SK-N-SH (cell line): ENCODE data around the gene WDHD1. TPM values are rescaled to one million over a fixed set of nuclear protein-coding genes. Genes with fewer than 3 reads are reported as not detected.

Source experiments
- CTCF ChIA-PET: fragments of 300-600, 350-600 bp; formaldehyde crosslinking; extraction: SDS; loops from one replicate; lab custom pipeline; 2021; lab: Yijun Ruan, JAX
- POLR2A ChIA-PET: fragments of 350-600 bp; sonication (Branson Sonifier 250); formaldehyde crosslinking; extraction: SDS; loops from one replicate; lab custom pipeline; 2020; ENCODE audit warnings: antibody characterized with exemption, inconsistent platforms; lab: Yijun Ruan, JAX
- DNase-seq: peaks from one replicate; pipeline ENCODE4 v3.0.0; 2012
- H2AFZ ChIP-seq: fragments of 200-600 bp; sonication (generic); 2 replicates; pipeline ENCODE4 v1.8.1; 2016; ENCODE audit warnings: antibody characterized with exemption, mild to moderate bottlenecking, low read depth
- H3F3A ChIP-seq: fragments of 200-600 bp; sonication (generic); replicated peaks from 2 replicates; pipeline ENCODE3; 2016; ENCODE audit warnings: antibody characterized with exemption, mild to moderate bottlenecking; ENCODE audit not compliant: insufficient read depth
- H3K27ac ChIP-seq, 2 experiments: fragments of 200-500 bp in 1 of 2; fragments of 200-600 bp in 1 of 2; sonication (Bioruptor generic) in 1 of 2; sonication (generic), shearing (Covaris generic) in 1 of 2; 2 replicates each; pipeline versions ENCODE4 v1.5.1 to v1.6.1; 2014 to 2016; ENCODE audit warnings: low read depth in 2 of 2, inconsistent platforms in 1 of 2, low read length in 1 of 2, mild to moderate bottlenecking in 1 of 2, mixed read lengths in 1 of 2
- H3K27me3 ChIP-seq: fragments of 200-600 bp; sonication (generic), shearing (Covaris generic); 2 replicates; pipeline ENCODE4 v1.6.1; 2016; ENCODE audit warnings: mixed run types; ENCODE audit not compliant: insufficient read depth
- H3K36me3 ChIP-seq, 2 experiments: fragments of 200-500 bp in 1 of 2; fragments of 200-600 bp in 1 of 2; sonication (Bioruptor generic) in 1 of 2; sonication (generic) in 1 of 2; replicated peaks in 1 of 2; 2 replicates each; pipeline versions ENCODE3 to v1.5.1; 2014 to 2016; ENCODE audit warnings: low read length in 1 of 2, mild to moderate bottlenecking in 1 of 2; ENCODE audit not compliant: insufficient read depth in 2 of 2, control insufficient read depth in 1 of 2
- H3K4me1 ChIP-seq, 2 experiments: fragments of 200-500 bp in 1 of 2; fragments of 200-600 bp in 1 of 2; sonication (Bioruptor generic) in 1 of 2; sonication (generic), shearing (Covaris generic) in 1 of 2; 2 replicates each; pipeline versions ENCODE4 v1.5.1 to v1.6.1; 2014 to 2016; ENCODE audit warnings: low read depth in 1 of 2, low read length in 1 of 2, mixed run types in 1 of 2; ENCODE audit not compliant: insufficient read depth in 2 of 2, control insufficient read depth in 1 of 2
- H3K4me2 ChIP-seq: fragments of 200-600 bp; sonication (generic), shearing (Covaris generic); 2 replicates; pipeline ENCODE4 v1.6.1; 2017; ENCODE audit warnings: mixed run types
- H3K4me3 ChIP-seq, 2 experiments: fragments of 200-500 bp in 1 of 2; fragments of 200-600 bp in 1 of 2; sonication (Bioruptor generic) in 1 of 2; sonication (generic), shearing (Covaris generic) in 1 of 2; 2 replicates each; pipeline versions ENCODE4 v1.5.1 to v1.8.1; 2014 to 2016; ENCODE audit warnings: low read depth in 2 of 2, inconsistent platforms in 1 of 2, low read length in 1 of 2, mild to moderate bottlenecking in 1 of 2, mixed read lengths in 1 of 2, moderate library complexity in 1 of 2
- H3K79me2 ChIP-seq: fragments of 200-600 bp; sonication (generic); 2 replicates; pipeline ENCODE4 v1.8.1; 2017; ENCODE audit warnings: mild to moderate bottlenecking; ENCODE audit not compliant: insufficient read depth
- H3K9ac ChIP-seq: fragments of 200-600 bp; sonication (generic); 2 replicates; pipeline ENCODE4 v1.6.1; 2017; ENCODE audit warnings: mixed run types
- H3K9me2 ChIP-seq: fragments of 200-600 bp; sonication (generic); 2 replicates; pipeline ENCODE4 v1.6.1; 2017; ENCODE audit warnings: mixed run types
- H3K9me3 ChIP-seq: fragments of 200-600 bp; sonication (generic); 2 replicates; pipeline ENCODE4 v1.6.1; 2017; ENCODE audit warnings: mixed run types, mild to moderate bottlenecking, moderate library complexity
- H4K20me1 ChIP-seq: fragments of 200-600 bp; sonication (generic); 2 replicates; pipeline ENCODE4 v1.6.1; 2017; ENCODE audit warnings: mild to moderate bottlenecking, mixed run types; ENCODE audit not compliant: insufficient read depth
- CHD2 ChIP-seq: fragments of 150-350 bp; IDR thresholded peaks from 2 replicates; pipeline ENCODE4 v1.6.1; 2018; ENCODE audit warnings: low read length; ENCODE audit not compliant: partially characterized antibody
- ELF1 ChIP-seq: IDR thresholded peaks from 2 replicates; pipeline ENCODE4 v1.4.0; 2012
- FOXM1 ChIP-seq: IDR thresholded peaks from 2 replicates; pipeline ENCODE4 v1.4.0; 2012; ENCODE audit warnings: low read depth, mild to moderate bottlenecking
- GABPA ChIP-seq: IDR thresholded peaks from 2 replicates; pipeline ENCODE4 v1.4.0; 2012; ENCODE audit warnings: low read depth, mild to moderate bottlenecking
- MAX ChIP-seq: IDR thresholded peaks from 2 replicates; pipeline ENCODE4 v1.4.0; 2012; ENCODE audit warnings: low read depth
- MEF2A ChIP-seq: IDR thresholded peaks from 2 replicates; pipeline ENCODE4 v1.4.0; 2012; ENCODE audit warnings: low read depth, borderline replicate concordance
- MXI1 ChIP-seq: IDR thresholded peaks from 2 replicates; pipeline ENCODE4 v1.6.1; 2012; ENCODE audit warnings: mild to moderate bottlenecking, low read depth, low read length, improper control_type of control experiment
- NFIC ChIP-seq: IDR thresholded peaks from 2 replicates; pipeline ENCODE4 v1.4.0; 2012; ENCODE audit warnings: borderline replicate concordance
- NRF1 ChIP-seq: IDR thresholded peaks from 2 replicates; pipeline ENCODE4 v1.6.1; 2012; ENCODE audit warnings: low read depth, mild to moderate bottlenecking, low read length
- PBX3 ChIP-seq: IDR thresholded peaks from 2 replicates; pipeline ENCODE4; 2012
- POLR2AphosphoS5 ChIP-seq: IDR thresholded peaks from 2 replicates; pipeline ENCODE4 v1.6.1; 2012; ENCODE audit warnings: low read depth, low read length
- RAD21 ChIP-seq: IDR thresholded peaks from 2 replicates; pipeline ENCODE4 v1.6.1; 2012; ENCODE audit warnings: mild to moderate bottlenecking, low read length
- RCOR1 ChIP-seq: fragments of 150-350 bp; IDR thresholded peaks from 2 replicates; pipeline ENCODE4 v1.6.1; 2017; ENCODE audit warnings: antibody characterized with exemption, low read length
- REST ChIP-seq: IDR thresholded peaks from 2 replicates; pipeline ENCODE4 v1.6.1; 2012; ENCODE audit warnings: mild to moderate bottlenecking, low read depth, low read length, moderate library complexity
- RFX5 ChIP-seq: IDR thresholded peaks from 2 replicates; pipeline ENCODE4 v1.6.1; 2012; ENCODE audit warnings: mild to moderate bottlenecking, improper control_type of control experiment, low read length
- SIN3A ChIP-seq: IDR thresholded peaks from 2 replicates; pipeline ENCODE4 v1.6.1; 2012; ENCODE audit warnings: low read depth, mild to moderate bottlenecking, low read length, moderate library complexity, borderline replicate concordance
- TAF1 ChIP-seq: IDR thresholded peaks from 2 replicates; pipeline ENCODE4 v1.6.1; 2012; ENCODE audit warnings: low read depth, mild to moderate bottlenecking, low read length, moderate library complexity, borderline replicate concordance
- TCF12 ChIP-seq: IDR thresholded peaks from 2 replicates; pipeline ENCODE4 v1.4.0; 2012
- TEAD4 ChIP-seq: IDR thresholded peaks from 2 replicates; pipeline ENCODE4 v1.4.0; 2012; ENCODE audit warnings: mild to moderate bottlenecking, borderline replicate concordance; ENCODE audit not compliant: insufficient read depth
- YY1 ChIP-seq: IDR thresholded peaks from 2 replicates; pipeline ENCODE4 v1.4.0; 2012; ENCODE audit warnings: low read depth, mild to moderate bottlenecking
- WGBS: methylation state at CpG from one replicate; pipeline ENCODE4 v1.1.6; 2017; ENCODE audit warnings: low lambda C conversion rate; 5-methylcytosine and 5-hydroxymethylcytosine counted together
- polyA plus RNA-seq, 3 experiments: library from polyadenylated mRNA; depleted of rRNA; stranded (reverse); fragments of >200 nt; gene quantifications; 2 replicates each; pipeline ENCODE4 v1.2.3, GENCODE V29; 2012

WDHD1 gene
- 2.9 and 3.6 TPM in 2 replicates for polyA plus RNA-seq (2012; rRNA removed)
- 4.5 and 4.9 TPM in 2 replicates for polyA plus RNA-seq (2012; cell fraction: cytosol; rRNA removed)
- polyA plus RNA-seq (2012; cell fraction: nucleus; rRNA removed): 1.4 and 3.0 TPM in 2 replicates

- peak within 1 kb of the TSS; percentile 94 for H3K9ac ChIP-seq
- H3K27me3 ChIP-seq: no peaks in the 10 kb centered on the region
- H3K9me2 ChIP-seq: no peaks in the 10 kb centered on the region
- H2AFZ ChIP-seq: peak within 1 kb of the TSS; percentile 93
- peaks cover 32% of the 10 kb centered on the region for H4K20me1 ChIP-seq
- peaks cover 6 to 9% of the 10 kb centered on the region in 2 experiments for H3K36me3 ChIP-seq
- TF ChIP-seq YY1: peak; percentile 66; the same call in 1 of the 2 replicates
- no peak for TF ChIP-seq PBX3
- TF ChIP-seq POLR2AphosphoS5: peak; percentile 91; the same call in 1 of the 2 replicates
- no peak for TF ChIP-seq NFIC
- TF ChIP-seq TAF1: peak; percentile 76
- TF ChIP-seq SIN3A: peak; percentile 95; the same call in 1 of the 2 replicates
- no peak for TF ChIP-seq REST
- TF ChIP-seq TEAD4: no peak
- peak; percentile 38; the same call in 1 of the 2 replicates for TF ChIP-seq TCF12
- TF ChIP-seq RCOR1: no peak
- peak; percentile 79 for TF ChIP-seq CHD2
- no peak for TF ChIP-seq MEF2A
- peak; percentile 71 for TF ChIP-seq GABPA
- no peak for TF ChIP-seq FOXM1
- TF ChIP-seq RFX5: peak; percentile 54
- peak; percentile 91; the same call in 1 of the 2 replicates for TF ChIP-seq MAX
- no peak for TF ChIP-seq RAD21
- TF ChIP-seq NRF1: peak; percentile 78
- TF ChIP-seq ELF1: peak; percentile 96
- TF ChIP-seq MXI1: peak; percentile 96
- peaks cover 17 to 19% of the 10 kb centered on the region in 2 experiments; a peak in 3 of 4 replicates for H3K4me1 ChIP-seq
- no peaks in the 10 kb centered on the region for H3K9me3 ChIP-seq
- H3K4me3 ChIP-seq: peak within 1 kb of the TSS; percentile 69 to 73
- H3K79me2 ChIP-seq: peaks cover 83% of the 10 kb centered on the region
- ChIA-PET CTCF (interaction anchor here (1.0 to 7.0 kb wide), 6 partner anchors 10 to 463 kb away, joined by 3 to 40 read pairs (median 4); partner anchors contain the start of genes MAPK1IP1L and SAMD4A), POLR2A (interaction anchor here (0.8 to 3.0 kb wide), 8 partner anchors 12 to 461 kb away, joined by 3 to 32 read pairs (median 4); partner anchors contain the start of gene MAPK1IP1L)
- H3K4me2 ChIP-seq: peak within 1 kb of the TSS; percentile 87
- DNase-seq: peak; percentile 96
- peak within 1 kb of the TSS; percentile 78 to 84 for H3K27ac ChIP-seq
- WGBS: 1% methylated on average over 34 of the region's 56 CpGs
- no peaks in the 10 kb centered on the region for H3F3A ChIP-seq
These were observed at the start of gene WDHD1, which contains the start of gene SOCS4 for GRCh38 chr14:55026793-55027561. TSS of gene WDHD1 (minus strand) at chr14:55027099. CDS start at chr14:55026787, 312 bp downstream. TSS of gene SOCS4 (plus strand) at chr14:55027236. CDS start at chr14:55043042, 15,806 bp downstream.
